ENCODE results near the gene EIF2S1.
"Not testable (repeated sequence)": the region's sequence is repeated elsewhere in the genome, so short reads cannot be mapped to it uniquely, and the experiment has no call there.

EIF2S1 gene

DNA sequence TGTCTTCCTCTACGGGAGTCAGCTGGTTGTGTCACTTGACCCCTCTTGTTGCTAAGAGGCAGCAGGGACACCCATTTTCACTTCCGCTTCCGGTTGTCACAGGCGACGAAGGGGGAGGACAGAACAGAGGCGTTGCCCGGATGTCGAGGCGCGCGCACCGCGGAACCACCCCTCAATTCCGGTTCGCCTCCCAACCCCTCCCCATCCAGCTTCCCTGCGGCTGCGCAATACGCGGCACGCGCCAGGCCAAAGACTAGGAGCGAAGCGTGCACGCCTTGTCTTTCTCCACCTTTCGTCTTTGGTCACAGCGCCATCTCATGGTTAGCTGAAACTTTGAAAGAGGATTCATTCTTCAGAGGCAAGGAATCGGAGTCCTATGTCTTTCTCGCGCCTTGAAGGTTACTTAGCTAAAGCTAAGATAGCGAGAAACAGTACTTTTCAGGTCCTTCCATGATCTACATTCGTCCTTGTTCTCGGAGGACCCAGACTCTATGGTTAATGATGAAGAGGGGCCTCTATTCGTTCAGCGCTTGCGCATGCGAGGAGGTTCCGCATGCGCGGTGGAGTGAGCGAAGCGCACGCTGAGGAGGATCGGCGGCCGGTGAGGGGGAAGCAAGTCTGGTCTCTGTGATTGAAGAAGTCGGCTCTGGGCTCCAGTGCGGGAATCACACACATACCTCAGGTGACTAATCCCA lies at the start of gene EIF2S1, which contains the start of gene ATP6V1D:
TSS of gene EIF2S1 (plus strand) at position 554 of the 695 bp plus-strand sequence. CDS start 4,440 bp downstream, outside the sequence.
TSS of gene ATP6V1D (minus strand) at position 30 of the 695 bp plus-strand sequence. CDS start 106 bp downstream, outside the sequence.
- peak; percentile 100 for DNase-seq

DNA sequence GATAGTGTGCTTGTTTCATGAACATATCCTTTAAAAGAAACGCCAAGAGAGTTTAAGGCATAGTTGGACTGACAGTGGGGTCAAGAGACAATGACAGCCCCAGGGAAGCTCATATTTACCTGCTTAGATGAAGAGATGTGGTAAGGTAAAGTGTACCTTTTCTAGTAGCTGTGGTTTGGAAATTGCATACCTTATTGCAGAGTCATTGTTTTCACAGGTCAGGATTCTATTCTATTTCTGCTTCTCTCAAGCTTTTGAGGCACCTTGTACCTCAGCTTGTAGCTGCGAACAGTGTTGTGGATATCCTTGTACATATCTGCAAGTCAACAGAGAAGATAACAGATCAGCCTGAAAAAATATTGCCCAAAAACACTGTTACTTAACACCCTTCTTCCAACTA lies 48.3 kb upstream of the EIF2S1 start:
- no peak for DNase-seq

DNA sequence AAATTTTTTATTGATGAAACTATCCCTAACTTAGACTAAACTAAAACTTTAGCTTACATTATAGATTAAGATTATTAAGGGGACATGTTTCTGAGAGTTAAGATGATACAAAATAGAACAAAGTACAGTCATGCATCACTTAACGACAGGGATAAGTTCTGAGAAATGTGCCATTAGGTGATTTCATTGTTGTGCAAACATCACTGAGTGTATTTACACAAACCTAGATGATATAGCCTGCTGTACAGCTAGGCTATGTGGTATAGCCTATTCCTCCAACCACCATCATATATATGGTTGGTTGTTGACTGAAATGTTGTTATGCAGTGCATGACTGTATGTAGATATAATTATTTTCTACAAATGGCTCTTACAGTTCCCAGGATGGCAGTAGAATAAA lies 47.0 kb upstream of the EIF2S1 start:
- DNase-seq: no peak

DNA sequence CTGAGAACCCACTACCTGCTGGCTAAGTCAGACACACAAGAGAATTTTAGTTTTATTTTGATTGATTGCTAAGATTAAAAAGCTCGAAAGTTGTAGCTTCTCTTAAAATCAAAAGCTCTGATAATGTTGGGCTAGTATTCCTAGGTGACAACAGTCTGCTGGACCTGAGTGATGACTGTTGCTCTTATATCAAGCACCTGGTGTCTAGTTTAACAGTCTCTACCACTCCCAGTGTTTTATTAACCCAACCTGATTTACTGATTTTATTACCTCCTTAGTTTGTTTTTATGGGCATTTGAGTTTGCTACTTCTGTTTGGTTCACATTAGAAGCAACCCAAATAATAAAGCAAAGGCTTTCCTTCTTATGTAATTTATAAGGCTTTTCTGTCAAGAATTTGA lies 42.3 kb upstream of the EIF2S1 start:
- no peak for DNase-seq

DNA sequence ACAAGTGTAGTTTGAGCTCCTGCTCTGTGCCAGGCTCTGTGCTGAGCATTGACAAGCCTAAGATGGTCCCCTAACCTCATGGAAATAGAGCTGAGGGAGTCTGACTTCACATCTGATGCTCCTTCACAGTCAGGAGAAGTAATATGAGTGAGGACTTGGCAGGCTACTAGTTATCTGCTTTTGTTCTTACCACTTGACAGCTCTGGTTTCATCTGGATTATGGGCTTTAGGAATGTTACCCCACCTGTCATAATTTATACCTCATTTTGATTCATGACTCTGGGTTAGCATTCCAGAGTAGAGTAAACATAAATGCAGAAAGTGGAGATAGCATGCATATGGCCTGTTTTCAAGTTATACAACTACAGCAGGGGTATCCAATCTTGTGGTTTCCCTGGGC lies 41.0 kb upstream of the EIF2S1 start:
- no peak for DNase-seq

DNA sequence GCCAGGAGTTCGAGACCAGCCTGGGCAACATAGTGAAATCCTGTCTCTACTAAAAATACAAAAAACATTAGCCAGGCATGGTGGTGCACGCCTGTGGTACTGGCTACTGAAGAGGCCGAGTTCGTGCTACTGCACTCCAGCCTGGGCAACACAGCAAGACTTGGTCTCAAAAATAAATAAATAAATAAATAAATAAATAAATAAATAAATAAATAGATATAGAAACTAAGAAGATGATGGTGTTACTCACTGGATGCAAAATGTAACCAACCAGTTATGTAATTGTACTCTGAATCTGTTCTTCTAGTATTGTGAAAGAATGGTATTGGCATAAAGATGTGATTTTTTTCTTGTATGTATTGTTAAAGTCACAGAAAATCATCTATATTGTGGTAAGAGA lies 30.5 kb upstream of the EIF2S1 start:
- DNase-seq: not testable (repeated sequence)

DNA sequence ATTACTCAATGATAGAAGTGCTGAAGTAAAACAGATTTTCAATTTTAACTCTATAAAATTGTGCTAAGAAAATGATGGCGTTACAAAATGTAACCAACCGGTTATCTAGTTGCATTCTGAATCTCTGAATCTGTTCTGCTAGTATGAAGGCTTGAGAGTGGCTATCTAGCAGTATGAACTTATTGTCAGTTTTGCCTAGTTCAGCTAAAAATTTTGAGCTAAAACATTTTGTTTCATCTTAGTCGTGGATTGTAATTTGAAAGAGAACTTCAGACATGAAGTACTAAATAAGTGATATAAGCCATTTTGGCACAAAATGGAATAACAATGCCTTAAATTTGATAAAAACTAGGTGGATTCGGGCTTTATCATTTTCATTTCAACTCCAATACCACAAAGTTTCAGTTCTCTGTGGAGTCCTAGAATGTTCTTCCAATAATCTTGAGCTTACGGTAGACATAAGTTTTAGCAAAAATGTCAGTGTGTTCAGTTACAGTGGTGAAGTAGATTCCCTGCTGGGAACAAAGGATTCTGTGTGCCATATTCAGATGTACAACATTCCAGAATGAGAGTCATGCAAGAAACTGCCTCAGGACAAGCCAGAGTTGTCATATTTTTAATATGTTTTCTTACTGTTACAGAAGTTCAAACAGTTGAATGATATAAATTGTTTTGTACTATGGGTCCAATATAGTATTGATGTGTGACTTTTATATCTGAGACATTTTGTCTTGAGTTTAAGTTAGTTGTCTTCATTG lies 28.6 kb upstream of the EIF2S1 start:
- DNase-seq: no peak

DNA sequence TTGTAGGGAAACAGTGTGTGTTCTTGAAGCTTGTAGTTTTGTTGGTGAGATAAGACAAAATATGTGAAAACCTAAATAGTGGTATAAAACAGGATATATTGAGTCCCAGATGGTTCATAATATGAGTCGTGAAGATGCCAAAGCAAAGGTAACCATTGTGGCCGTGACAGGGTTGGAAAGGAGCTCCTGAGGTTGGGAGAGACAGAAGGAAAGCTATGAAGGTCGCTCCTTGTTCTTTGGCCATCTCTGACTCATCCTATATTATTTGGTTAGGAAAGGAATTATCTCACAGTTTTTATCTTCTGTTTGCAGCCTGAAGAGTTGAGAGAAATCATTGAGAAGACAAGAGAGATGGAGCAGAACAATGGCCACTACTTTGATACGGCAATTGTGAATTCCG lies 27.7 kb upstream of the EIF2S1 start:
- no peak for DNase-seq

DNA sequence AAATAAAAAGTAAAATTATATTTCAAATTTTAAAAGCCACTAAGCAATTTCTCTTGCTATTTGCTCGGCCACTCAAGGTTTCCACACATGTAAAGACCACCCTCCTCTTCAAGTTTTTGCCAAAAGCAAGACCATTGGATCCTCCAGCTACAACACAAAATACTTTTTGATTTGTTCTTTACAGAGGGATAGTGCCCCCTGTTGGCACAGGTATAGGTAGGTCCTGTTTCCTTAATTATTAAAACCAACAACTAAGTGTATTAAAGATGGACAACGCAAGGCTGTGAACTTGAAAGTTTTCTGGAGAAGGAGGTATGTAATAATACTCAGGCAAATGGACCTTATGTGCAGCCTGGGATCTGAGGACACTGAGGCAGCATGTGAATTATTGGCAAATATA lies 24.3 kb upstream of the EIF2S1 start:
- peak; percentile 14 for DNase-seq

DNA sequence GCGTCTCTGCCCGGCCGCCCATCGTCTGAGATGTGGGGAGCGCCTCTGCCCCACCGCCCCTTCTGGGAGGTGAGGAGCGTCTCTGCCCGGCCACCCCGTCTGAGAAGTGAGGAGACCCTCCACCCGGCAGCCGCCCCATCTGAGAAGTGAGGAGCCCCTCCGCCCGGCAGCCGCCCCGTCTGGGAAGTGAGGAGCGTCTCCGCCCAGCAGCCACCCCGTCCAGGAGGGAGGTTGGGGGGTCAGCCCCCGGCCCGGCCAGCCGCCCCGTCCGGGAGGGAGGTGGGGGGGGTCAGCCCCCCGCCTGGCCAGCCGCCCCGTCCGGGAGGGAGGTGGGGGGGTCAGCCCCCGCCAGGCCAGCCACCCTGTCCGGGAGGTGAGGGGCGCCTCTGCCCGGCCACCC lies 18.9 kb upstream of the EIF2S1 start:
- not testable (repeated sequence) for DNase-seq

DNA sequence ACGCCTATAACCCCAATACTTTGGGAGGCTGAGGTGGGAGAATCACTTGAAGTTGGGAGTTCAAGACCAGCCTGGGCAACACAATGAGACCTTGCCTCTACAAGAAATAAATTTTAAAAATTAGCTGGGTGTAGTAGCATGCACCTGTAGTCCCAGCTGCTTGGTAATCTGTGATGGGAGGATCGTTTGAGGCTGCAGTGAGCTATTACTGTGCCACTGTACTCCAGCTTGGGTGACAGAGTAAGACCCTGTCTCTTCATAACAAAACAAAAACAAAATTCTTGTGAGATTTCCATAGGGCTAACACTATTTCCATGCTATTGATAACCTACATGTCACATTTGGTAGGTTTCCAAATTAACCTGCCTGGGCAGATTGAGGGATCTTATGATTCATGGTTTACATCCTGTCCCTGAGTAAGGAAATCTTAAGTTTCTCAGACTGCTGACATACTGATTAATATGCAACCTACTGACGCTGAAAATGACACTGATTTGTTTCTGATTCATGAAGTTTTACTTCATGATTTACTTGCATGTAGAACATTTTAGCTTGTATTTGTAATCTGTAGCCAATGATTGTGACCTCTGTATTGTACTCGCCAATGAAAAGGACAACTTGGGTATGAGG lies 16.4 kb upstream of the EIF2S1 start:
- DNase-seq: no peak

DNA sequence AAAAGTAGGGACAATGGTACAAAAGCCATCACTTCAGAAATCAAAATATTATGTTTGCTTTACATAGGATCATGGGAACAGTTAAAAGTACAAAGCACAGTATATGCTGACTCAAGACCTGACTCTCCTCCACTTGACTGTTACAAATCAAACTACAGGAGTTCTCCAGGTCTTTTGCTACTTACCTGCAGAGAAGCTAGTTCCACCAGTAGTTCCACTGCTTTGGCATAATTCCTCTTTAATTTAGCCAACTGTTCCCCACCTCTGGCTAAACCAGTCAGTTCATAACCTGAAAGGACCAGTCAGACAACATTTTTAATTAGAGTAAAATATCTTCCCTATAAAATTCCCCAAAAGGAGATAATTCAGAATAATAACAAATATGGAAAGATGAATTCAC lies 14.5 kb upstream of the EIF2S1 start:
- DNase-seq: no peak

DNA sequence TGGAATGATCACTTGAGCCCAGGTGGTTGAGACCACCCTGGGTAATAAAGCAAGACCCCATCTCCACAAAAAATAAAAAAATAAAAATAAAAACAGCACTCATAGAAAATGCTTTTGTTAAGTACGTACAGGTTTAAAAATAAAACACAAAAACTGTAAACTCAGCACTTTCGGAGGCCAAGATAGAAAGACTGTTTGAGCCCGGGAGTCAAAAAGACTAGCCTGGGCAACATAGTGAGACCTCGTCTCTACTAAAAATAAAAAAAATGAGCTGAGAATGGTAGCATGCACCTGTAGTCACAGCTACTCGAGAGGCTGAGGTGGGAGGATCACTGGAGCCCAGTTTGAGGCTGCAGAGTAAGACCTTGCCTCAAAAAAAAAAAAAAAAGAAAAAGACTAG lies 8.1 kb upstream of the EIF2S1 start:
- no peak for DNase-seq

DNA sequence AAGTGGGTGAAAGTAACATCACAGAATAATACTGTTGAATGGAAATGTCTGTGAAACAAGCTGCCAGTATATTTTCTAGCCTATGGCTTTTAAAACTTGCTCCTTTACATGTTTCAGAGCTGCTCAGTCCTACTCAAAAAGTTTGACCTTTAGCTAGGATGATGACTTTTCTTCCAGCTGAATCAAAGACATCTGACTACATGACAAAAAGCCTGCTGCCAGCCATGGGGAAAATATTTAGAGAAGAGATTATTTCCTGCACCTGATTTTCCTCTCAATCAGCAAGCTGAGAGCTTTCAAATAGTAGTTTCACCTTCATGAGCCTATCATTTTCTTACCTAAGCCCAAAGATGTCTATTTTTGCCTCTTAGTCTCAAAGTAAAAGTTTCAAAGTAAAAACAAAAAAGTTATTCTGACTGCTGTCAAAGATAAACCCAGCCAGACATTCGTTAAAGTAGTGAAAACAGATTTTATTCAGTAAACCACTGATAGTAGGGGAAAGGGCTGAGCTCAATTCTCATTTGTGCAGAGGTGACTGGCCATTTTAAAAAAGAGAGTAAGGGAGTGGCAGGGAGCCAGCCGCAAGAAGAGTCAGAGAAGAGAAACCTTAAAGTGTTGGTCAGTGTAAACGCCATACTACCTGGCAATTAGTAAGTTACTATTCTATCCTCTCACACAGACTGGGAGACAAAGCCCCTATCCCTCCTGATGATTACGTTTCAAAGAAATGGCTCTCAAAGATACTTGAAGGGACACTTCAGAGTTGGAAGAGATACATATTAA lies 2.8 kb upstream of the EIF2S1 start:
- DNase-seq: no peak

DNA sequence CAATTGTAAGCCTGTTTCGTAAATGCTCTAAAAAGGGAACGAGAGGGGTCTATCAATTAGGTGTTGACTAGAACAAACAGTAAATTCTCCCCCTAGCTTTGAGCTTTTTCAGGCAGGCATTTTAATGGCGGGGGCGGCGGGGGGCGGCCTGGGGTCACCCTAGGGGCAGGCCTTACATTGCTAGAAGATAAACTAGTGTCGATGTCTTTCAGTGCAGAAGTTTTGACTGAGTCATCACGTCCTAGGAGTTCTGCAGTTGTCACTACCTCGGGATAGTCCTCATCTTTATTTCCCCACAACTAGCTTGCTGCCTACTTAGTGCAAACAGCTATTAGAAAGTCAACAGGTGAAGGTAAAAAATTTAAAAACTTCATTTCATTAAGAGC lies 2.2 kb upstream of the EIF2S1 start:
- DNase-seq: no peak

DNA sequence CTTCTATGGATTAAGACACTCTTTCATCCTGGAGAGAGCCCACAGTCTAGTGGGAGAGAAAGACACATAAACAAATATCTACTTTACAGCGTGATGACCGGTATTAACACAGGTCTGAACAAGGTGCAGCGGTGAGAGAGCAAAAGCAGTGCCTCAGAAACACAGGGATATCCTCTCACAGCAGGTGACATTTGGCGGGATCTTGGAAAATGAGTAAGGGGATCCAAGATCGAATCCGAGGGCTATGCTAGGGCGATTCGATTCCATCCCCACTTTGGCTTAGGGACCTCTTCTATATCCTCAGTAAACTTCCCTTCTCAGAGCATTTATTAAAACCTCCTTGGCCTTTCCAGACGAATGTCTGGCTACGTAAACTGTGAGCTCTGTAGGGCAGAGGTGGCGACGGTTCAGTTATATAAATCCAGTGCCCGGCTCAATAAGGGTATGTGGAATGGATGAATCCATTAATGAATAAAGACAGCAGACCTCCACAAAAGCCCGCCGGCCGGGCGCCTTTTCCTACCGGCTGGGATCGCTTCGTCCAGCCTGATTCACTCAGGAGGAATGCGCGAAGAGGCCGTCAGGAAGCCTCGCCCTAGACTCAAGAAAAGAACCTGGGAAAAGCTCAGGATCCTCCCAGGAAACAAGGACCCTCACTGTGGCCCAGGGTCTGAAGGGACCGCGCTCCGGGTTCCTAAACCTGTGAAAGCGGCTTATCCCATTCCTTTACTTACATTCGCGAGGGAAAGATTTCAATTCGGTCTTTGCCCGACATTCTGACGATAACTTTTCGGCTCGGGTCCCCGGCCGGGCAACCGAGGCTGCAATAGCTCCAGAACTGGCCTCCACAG lies 979 bp upstream of the EIF2S1 start:
- DNase-seq: no peak

DNA sequence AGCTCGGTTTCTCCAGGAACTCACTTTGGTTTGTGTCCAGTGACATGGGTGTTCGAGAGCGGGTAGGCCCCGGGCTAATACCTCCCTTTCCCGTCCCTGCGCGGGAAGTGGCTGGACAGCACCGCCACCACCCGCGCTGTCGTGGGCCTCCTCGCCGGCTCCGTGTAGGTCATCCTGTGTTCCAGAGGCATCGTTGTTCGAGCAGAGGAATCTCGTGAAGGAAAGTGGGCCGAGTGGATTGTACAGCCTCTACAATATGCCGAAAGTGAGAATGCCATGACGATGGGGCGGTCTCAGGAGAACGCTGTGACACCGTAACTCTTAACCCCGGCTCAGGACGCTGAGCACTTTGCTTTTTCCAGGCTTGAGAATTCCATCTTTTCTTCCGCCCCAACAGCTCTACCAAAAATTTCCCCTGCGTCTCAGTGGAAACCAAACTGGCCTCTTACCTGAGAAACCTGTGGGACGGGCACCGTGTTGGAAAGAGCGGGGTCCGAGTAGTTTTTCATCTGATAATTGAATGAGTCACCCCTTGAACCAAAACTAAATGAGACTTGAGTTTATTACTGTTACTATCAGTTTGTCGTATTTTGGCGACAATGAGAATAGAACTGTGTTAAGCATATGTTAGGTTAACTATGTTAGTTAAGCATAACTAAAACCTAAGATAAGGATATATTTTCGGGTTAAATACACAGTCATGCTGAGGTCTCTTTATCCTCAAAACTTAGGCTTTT lies 510 bp downstream of the EIF2S1 start:
- no peak for DNase-seq

DNA sequence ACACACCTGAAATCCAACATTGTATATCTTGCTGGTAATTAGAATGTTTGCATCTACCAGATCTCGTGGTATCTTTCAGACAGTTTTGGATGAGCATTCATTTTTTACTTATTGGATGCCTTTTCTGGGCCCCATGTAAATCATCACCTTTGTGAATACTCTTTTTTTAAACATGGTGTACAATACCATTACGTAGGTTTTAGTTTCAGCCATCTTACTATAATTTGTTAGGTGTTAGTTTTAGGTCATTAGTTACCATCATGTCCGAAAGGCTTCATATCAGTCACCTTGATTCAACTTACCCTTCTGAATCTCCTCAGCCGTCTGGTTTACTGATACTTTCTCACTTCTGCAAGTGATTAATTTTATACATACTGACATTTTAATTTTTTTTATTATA lies 5.3 kb downstream of the EIF2S1 start:
- no peak for DNase-seq

DNA sequence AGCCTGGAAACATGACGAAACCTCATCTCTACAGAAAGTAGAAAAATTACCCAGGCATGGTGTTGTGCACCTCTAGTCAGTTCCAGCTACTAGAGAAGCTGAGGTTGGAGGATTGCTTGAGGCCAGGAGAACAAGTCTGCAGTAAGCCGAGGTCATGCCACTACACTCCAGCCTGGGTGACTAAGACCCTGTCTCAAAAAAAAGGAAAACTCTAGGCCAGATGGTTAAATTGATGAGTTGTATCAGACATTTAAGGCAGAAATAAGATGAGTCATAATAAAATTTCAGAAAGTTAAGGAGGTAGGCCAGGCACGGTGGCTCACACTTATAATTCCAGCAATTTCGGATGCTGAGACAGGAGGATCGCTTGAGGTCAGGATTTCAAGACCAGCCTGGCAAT lies 10.7 kb downstream of the EIF2S1 start:
- DNase-seq: no peak

DNA sequence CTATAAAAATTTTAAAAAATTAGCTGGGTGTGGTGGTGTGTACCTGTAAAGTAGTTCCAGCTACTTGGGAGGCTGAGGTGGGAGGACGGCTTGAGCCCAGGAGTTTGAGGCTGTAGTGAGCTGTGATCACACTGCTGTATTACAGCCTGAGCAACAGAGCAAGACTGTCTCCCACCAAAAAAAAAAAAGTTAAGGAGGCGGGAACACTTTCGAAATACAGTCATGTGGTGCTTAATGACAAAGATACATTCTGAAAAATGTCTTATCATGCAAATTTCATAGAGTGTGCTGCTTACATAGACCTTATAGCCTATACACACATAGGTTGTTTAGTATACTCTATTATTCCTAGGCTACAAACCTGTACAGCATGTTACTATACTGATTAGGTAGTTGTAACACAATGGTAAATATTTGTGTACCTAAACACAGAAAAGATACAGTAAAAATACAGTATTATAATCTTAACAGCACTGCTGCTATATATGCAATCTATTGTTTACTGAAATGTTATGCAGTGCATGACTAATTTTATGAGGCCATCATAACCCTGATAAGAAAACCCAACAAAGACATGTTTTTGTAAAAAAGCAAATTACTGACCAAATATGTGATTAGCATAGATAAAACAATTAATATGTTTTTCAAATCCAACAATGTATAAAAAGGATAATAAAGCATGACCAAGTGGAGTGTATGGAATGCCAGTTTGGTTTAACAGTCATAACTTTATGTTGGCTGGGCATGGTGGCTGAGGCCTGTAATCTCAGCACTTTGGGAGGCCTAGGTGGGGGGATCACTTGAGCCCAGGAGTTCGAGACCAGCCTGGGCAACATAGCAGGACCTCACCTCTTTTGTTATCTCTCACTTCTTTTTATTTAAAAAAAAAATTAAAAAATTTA lies 11.4 kb downstream of the EIF2S1 start:
- no peak for DNase-seq

Data from CD4-positive, alpha-beta T cell treated with Interleukin-12 subunit alpha and Interleukin-12 subunit beta, for 1 hour (primary cell).